Measurements from ENCODE around the gene FAM237B.
A peak's percentile ranks its signal among the peaks of the same experiment; 100 is the strongest.
"Not testable (repeated sequence)": the region's sequence is repeated elsewhere in the genome, so short reads cannot be mapped to it uniquely, and the experiment has no call there.

FAM237B gene

DNA sequence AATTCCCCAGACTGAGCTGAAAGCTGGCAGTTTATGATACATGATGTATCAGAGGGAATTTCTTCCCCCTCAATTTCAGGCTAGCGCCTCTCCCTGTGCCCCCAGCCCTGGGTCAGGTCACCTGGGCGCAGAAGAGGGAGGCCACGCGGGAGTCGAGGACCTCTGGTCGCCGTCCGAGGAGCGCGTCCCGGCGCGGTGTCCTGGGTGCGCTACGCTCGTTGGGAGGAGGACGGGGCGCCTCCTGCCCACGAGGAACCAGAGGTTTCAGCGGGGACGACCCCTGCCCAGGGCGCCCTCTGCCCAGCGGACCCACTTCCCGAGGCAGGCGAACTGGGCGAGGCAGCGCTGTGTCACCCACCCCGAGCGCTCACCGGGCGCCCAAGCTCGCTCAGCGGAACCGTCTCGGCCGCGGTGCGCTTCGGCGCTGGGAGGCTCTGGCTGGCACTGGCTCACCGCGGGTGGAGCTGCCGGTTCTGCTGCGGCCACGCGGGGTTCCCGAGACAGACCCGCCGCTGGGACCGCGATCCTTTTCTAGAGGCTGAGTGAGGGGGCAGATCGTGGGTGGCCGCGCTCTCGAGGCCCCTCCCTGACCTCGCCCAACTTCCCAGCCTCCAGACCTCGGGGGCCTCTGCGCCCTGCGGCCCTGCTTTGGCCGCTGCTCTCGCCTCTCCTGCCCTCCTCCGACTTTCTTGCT, at the start of gene FAM237B:
FAM237B (minus strand) TSS at position 504 of the 694 bp plus-strand sequence. CDS start 1,556 bp downstream, outside the sequence.
- no peak for DNase-seq (ENCODE audit: low read depth)

DNA sequence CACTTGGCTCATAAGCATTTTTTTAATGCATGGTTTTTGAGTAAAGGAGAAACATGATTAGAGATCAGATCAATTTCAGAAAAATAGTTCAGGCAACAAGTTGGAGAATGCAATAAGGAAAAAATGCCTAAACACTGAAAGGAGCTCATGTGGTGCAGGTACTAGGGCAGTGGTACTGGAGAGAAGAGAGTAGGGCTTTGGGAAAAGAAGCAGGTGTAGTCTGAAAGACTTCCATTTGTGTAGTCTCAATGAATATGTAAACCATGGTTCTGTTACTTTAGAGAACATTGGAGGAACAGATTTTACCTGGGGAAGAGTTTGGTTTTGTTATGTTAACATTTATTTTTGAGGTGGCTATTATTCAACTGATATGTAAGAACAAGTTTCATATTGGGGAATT, 30.9 kb upstream of the FAM237B start:
- DNase-seq (ENCODE audit: low read depth) = no peak

DNA sequence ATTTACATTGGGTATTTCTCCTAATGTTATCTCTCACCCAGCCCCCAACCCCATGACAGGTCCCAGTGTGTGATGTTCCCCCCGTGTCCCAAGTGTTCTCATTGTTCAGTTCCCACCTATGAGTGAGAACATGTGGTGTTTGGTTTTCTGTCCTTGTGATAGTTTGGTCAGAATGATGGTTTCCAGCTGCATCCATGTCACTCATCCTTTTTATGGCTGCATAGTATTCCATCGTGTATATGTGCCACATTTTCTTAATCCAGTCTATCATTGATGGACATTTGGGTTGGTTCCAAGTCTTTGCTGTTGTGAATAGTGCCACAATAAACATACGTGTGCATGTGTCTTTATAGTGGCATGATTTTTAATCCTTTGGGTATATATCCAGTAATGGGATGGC, 28.9 kb upstream of the FAM237B start:
- not testable (repeated sequence) for DNase-seq (ENCODE audit: low read depth)

GRCh38 chr7:90349305-90349704, 28.2 kb upstream of the FAM237B start:
- no peak for DNase-seq (ENCODE audit: low read depth)

- DNase-seq (ENCODE audit: low read depth) = no peak
Observed at GRCh38 chr7:90347759-90348158, 26.7 kb upstream of the FAM237B start.

- peak; percentile 58 for DNase-seq (ENCODE audit: low read depth)
Observed at GRCh38 chr7:90346336-90347125, 25.4 kb upstream of the FAM237B start, which contains the start of gene GTPBP10. Gene GTPBP10, plus strand, starts transcription at chr7:90346716. Its CDS starts 26 bp downstream, at chr7:90346742.

GRCh38 chr7:90345595-90346335, 24.7 kb upstream of the FAM237B start:
- peak; percentile 10 for DNase-seq (ENCODE audit: low read depth)

GRCh38 chr7:90345016-90345415, 23.9 kb upstream of the FAM237B start:
- no peak for DNase-seq (ENCODE audit: low read depth)

GRCh38 chr7:90337106-90337505, 16.0 kb upstream of the FAM237B start:
- peak; percentile 15 for DNase-seq (ENCODE audit: low read depth)

DNA sequence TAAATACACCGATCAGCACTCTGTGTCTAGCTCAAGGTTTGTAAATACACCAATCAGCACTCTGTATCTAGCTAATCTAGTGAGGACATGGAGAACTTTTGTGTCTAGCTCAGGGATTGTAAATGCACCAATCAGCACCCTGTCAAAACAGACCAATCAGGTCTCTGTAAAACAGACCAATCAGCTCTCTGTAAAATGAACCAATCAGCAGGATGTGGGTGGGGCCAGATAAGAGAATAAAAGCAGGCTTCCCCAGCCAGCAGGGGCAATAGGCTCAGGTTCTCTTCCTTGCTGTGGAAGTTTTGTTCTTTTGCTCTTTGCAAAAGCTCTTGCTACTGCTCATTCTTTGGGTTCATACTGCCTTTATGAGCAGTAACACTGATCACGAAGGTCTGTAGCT, 13.8 kb upstream of the FAM237B start:
- DNase-seq (ENCODE audit: low read depth) = not testable (repeated sequence)

GRCh38 chr7:90334193-90334843, 13.2 kb upstream of the FAM237B start:
- DNase-seq (ENCODE audit: low read depth) = no peak

DNA sequence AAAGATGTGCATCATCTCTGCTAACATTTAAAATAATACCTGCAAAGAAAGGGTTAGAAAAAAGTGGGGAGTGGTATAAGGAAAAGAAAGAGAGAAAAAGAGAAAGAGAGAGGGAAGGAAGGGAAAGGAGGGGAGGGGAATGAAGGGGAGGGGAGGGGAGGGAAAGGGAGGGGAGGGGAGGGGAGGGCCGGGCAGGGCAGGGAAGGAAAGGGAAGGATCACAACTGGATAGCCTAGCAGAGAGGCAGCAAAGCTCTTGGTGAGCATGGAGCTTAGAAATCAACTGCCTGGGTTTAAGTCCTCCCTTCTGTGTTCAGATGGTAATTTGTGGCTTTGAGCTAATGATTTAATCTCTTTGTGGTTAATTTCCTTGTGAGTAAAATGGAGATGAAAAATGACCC, 5.4 kb upstream of the FAM237B start:
- no peak for DNase-seq (ENCODE audit: low read depth)

GRCh38 chr7:90322837-90323236, 1.7 kb upstream of the FAM237B start:
- no peak for DNase-seq (ENCODE audit: low read depth)

DNA sequence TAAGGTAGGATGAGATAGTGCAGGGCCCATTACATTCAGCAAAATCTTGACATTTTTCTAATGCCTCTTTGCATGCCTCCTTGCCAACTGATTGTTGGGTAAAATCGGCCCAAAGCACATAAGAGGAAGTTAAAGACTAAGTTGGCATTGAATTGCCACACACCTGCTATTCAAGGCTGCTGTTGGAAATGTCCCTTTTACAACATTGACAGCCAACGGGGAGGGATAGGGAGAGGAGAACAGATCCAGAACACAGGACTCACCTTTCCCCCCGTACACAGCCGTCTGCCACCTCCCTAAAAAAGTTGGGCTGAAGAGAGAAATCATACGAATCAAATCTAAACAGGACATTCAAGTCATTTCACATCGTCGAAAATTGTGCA, 695 bp downstream of the FAM237B start:
- no peak for DNase-seq (ENCODE audit: low read depth)

GRCh38 chr7:90320014-90320413, 1.1 kb downstream of the FAM237B start:
- DNase-seq (ENCODE audit: low read depth) = no peak

DNA sequence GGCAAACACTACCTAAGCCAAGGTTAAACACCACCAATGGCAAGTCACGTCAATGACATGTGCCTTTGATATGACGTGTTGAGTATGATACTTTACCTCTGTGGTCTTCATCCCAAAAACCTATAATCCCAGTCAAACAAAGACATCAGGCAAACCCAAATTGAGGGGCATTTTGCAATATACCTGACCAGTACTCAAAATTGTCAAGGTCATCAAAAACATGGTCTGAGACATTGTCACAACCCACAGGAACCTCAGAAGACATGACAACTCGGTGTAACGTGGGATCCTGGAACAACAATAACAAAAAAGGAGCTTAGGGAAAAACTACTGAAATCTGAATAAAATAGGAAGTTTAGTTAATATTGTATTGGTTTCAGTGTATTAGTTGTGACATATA, 7.2 kb downstream of the FAM237B start:
- no peak for DNase-seq (ENCODE audit: low read depth)

GRCh38 chr7:90312745-90313144, 8.4 kb downstream of the FAM237B start:
- DNase-seq (ENCODE audit: low read depth) = no peak

DNA sequence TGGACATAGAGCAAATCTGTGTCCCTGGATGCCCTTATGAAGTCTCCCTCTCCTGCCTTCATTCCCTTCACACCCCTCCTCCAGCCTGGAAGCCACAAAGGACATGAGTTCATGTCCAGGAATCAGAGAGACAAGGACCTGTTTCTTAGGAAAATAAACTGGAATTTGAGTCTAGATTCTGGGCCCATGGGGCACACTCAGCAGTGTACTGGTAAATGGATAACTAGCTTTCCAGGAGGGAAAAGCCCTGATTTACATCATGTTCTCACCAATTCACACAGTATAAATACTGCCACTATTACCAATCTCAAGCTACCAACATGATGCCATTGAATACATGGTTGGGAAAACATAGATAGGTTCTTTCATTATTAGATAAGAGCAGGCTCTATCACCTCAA, 9.9 kb downstream of the FAM237B start:
- DNase-seq (ENCODE audit: low read depth) = no peak

- no peak for DNase-seq (ENCODE audit: low read depth)
Observed at GRCh38 chr7:90309872-90310271, 11.2 kb downstream of the FAM237B start.

GRCh38 chr7:90303241-90303640, 17.9 kb downstream of the FAM237B start:
- no peak for DNase-seq (ENCODE audit: low read depth)

GRCh38 chr7:90298145-90299038, 22.7 kb downstream of the FAM237B start:
- DNase-seq (ENCODE audit: low read depth) = peak; percentile 32
